GM12865 (cell line): ENCODE data around the gene ARF3.

Experiments
- DNase-seq: peaks from one replicate; pipeline ENCODE4 v3.0.0; 2010; ENCODE audit warnings: low read depth
- H3K4me3 ChIP-seq: 2 replicates; pipeline ENCODE4 v1.5.1; 2011; ENCODE audit warnings: mild to moderate bottlenecking, low read depth, low read length, control low read depth
- CTCF ChIP-seq: IDR thresholded peaks from 2 replicates; pipeline ENCODE4 v1.5.1; 2011; ENCODE audit warnings: low read length, control low read depth, low read depth, inconsistent platforms; ENCODE audit not compliant: insufficient read depth; ENCODE audit errors: missing control alignments

ARF3 gene

GRCh38 chr12:48954061-48954460 is 3.2 kb downstream of the ARF3 start:
- no peak for TF ChIP-seq CTCF
- H3K4me3 ChIP-seq = no peak overlapping the region

GRCh38 chr12:48952691-48953090 is 4.6 kb downstream of the ARF3 start:
- TF ChIP-seq CTCF = no peak
- DNase-seq = no peak
- H3K4me3 ChIP-seq = no peak overlapping the region

More at GRCh38 chr12:48954061-48954460, 3.2 kb downstream of the ARF3 start:
- no peak for DNase-seq

- no peak overlapping the region for H3K4me3 ChIP-seq
- no peak for DNase-seq
- no peak for TF ChIP-seq CTCF
Observed at GRCh38 chr12:48947727-48948126, 9.6 kb downstream of the ARF3 start.

GRCh38 chr12:48946943-48947342 is 10.3 kb downstream of the ARF3 start:
- DNase-seq = no peak
- no peak overlapping the region for H3K4me3 ChIP-seq

GRCh38 chr12:48946205-48946604 is 11.1 kb downstream of the ARF3 start:
- no peak for TF ChIP-seq CTCF
- H3K4me3 ChIP-seq = no peak overlapping the region
- DNase-seq = no peak

More at GRCh38 chr12:48946943-48947342, 10.3 kb downstream of the ARF3 start:
- TF ChIP-seq CTCF = no peak

GRCh38 chr12:48943221-48943620 is 14.1 kb downstream of the ARF3 start:
- H3K4me3 ChIP-seq = no peak overlapping the region
- no peak for TF ChIP-seq CTCF
- DNase-seq = no peak

- no peak for DNase-seq
- no peak overlapping the region for H3K4me3 ChIP-seq
- no peak for TF ChIP-seq CTCF
Observed at GRCh38 chr12:48940181-48940580, 17.1 kb downstream of the ARF3 start.
